ENCODE data around the gene MBNL2.

Gene MBNL2

GRCh38 chr13:97395447-97396136 lies 173.5 kb downstream of the MBNL2 start:
- in situ Hi-C loops (cut with MboI; ENCODE audit: low sequenced_read_pairs): no loop called here

- in situ Hi-C loops (cut with MboI; ENCODE audit: low sequenced_read_pairs): no loop called here
Measured at GRCh38 chr13:97397267-97397666, 175.1 kb downstream of the MBNL2 start.

GRCh38 chr13:97401421-97401820 lies 179.3 kb downstream of the MBNL2 start:
- in situ Hi-C loops (cut with MboI; ENCODE audit: low sequenced_read_pairs): no loop called here

- in situ Hi-C loops (cut with MboI; ENCODE audit: low sequenced_read_pairs): no loop called here
Measured at GRCh38 chr13:97403893-97404750, 182.0 kb downstream of the MBNL2 start.

GRCh38 chr13:97407540-97407939 lies 185.4 kb downstream of the MBNL2 start:
- in situ Hi-C loops (cut with MboI; ENCODE audit: low sequenced_read_pairs): no loop called here

- in situ Hi-C loops (cut with MboI; ENCODE audit: low sequenced_read_pairs): no loop called here
Measured at GRCh38 chr13:97408938-97409337, 186.8 kb downstream of the MBNL2 start.

- in situ Hi-C loops (cut with MboI; ENCODE audit: low sequenced_read_pairs): no loop called here
Measured at GRCh38 chr13:97411984-97412383, 189.9 kb downstream of the MBNL2 start.

- in situ Hi-C loops (cut with MboI; ENCODE audit: low sequenced_read_pairs): no loop called here
Measured at GRCh38 chr13:97413694-97414093, 191.6 kb downstream of the MBNL2 start.

GRCh38 chr13:97414392-97414791 lies 192.3 kb downstream of the MBNL2 start:
- in situ Hi-C loops (cut with MboI; ENCODE audit: low sequenced_read_pairs): no loop called here

- in situ Hi-C loops (cut with MboI; ENCODE audit: low sequenced_read_pairs): no loop called here
Measured at GRCh38 chr13:97417698-97418097, 195.6 kb downstream of the MBNL2 start.

GRCh38 chr13:97422118-97423054 lies 200.3 kb downstream of the MBNL2 start:
- in situ Hi-C loops (cut with MboI; ENCODE audit: low sequenced_read_pairs): no loop called here

GRCh38 chr13:97423300-97424045 lies 201.3 kb downstream of the MBNL2 start:
- in situ Hi-C loops (cut with MboI; ENCODE audit: low sequenced_read_pairs): no loop called here

- in situ Hi-C loops (cut with MboI; ENCODE audit: low sequenced_read_pairs): no loop called here
Measured at GRCh38 chr13:97425590-97425989, 203.5 kb downstream of the MBNL2 start.

- in situ Hi-C loops (cut with MboI; ENCODE audit: low sequenced_read_pairs): no loop called here
Measured at GRCh38 chr13:97426695-97427094, 204.6 kb downstream of the MBNL2 start.

GRCh38 chr13:97429681-97430081 lies 207.5 kb downstream of the MBNL2 start:
- in situ Hi-C loops (cut with MboI; ENCODE audit: low sequenced_read_pairs): no loop called here

GRCh38 chr13:97430296-97430695 lies 208.2 kb downstream of the MBNL2 start:
- in situ Hi-C loops (cut with MboI; ENCODE audit: low sequenced_read_pairs): no loop called here

- in situ Hi-C loops (cut with MboI; ENCODE audit: low sequenced_read_pairs): no loop called here
Measured at GRCh38 chr13:97431171-97431764, 209.1 kb downstream of the MBNL2 start.

- in situ Hi-C loops (cut with MboI; ENCODE audit: low sequenced_read_pairs): no loop called here
Measured at GRCh38 chr13:97432232-97432916, 210.2 kb downstream of the MBNL2 start.

- in situ Hi-C loops (cut with MboI; ENCODE audit: low sequenced_read_pairs): no loop called here
Measured at GRCh38 chr13:97432917-97433726, 211.0 kb downstream of the MBNL2 start.

Data from HL-60/S4 (cell line).